GM08714 (cell line): ENCODE measurements around the gene RUFY2.
A peak's percentile ranks its signal among the peaks of the same experiment; 100 is the strongest.
"Not testable (repeated sequence)": the region's sequence is repeated elsewhere in the genome, so short reads cannot be mapped to it uniquely, and the experiment has no call there.

Experiments used
- H3K4me3 ChIP-seq: fragments of 200-500 bp; sonication (Bioruptor generic); 2 replicates; pipeline ENCODE4 v1.5.1; 2014; ENCODE audit warnings: mild to moderate bottlenecking, low read length, inconsistent platforms
- ZNF274 ChIP-seq: IDR thresholded peaks from 2 replicates; pipeline ENCODE4 v1.6.1; 2012; ENCODE audit warnings: mild to moderate bottlenecking, low read depth, low read length

The RUFY2 gene

DNA sequence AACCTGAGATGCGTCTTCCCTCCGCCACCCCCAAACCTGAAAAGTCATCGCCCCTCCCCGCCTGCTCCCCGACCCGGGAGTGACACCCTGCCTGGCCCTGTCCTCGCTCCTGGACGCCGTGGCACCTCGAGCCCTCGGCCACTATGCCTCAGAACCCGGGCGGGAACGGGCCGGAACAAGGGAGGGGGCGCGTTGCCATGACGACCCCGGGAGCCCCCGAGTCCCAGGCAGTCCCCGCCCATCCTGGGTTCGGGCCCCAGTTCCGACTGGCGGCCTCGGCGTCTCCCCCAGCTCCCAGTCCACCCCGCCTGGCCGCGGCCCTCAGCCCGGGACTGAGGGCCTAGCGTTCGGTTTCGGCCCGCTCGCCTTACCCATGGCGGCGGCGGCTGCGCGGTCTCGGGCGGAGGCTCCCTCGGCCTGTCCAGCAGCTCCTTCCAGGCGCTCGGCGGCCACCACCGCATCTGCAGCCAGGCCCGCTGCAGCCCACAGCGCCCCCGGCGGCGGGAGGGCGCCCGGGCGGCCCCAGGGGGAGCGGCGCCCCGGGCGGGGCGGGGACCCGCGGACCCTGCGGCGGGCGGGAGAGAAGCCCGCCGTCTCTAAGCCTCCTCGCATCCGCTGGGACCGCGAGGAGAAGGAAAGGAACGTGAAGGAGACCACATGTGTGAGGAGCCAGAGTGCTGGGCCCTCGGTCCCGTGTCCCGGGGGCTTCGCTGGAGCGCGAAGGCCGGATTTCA, at the start of gene RUFY2:
Gene RUFY2, minus strand, starts transcription at position 463 of the 734 bp plus-strand sequence. Its CDS starts 88 bp downstream, at position 375.
- no peak for TF ChIP-seq ZNF274
- peak within 1 kb of the TSS; percentile 98 for H3K4me3 ChIP-seq

GRCh38 chr10:68449698-68450097, 42.6 kb upstream of the RUFY2 start:
- H3K4me3 ChIP-seq, result not testable (repeated sequence)

GRCh38 chr10:68446179-68446578, 39.1 kb upstream of the RUFY2 start:
- no peak overlapping the region for H3K4me3 ChIP-seq
- no peak for TF ChIP-seq ZNF274

- TF ChIP-seq ZNF274, result no peak
- H3K4me3 ChIP-seq, result no peak overlapping the region
Measured at GRCh38 chr10:68442971-68443370, 35.9 kb upstream of the RUFY2 start.

DNA sequence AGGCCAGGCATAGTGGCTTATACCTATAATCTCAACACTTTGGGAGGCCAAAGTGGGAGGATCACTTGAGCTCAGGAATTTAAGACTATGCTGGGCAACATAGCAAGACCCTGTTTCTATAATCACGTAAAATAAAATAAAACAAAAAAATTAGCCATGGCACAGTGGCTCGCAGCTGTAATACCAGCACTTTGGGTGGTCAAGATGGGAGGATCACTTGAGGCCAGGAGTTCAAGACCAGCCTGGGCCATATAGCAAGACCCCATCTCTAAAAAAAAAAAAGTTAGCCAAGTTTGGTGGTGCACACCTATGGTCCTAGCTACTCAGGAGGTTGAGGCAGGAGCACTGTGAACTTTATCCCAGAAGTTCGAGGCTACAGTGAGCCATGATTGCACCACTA, 33.8 kb upstream of the RUFY2 start:
- TF ChIP-seq ZNF274, result no peak
- no peak overlapping the region for H3K4me3 ChIP-seq

GRCh38 chr10:68435803-68436202, 28.7 kb upstream of the RUFY2 start:
- no peak overlapping the region for H3K4me3 ChIP-seq
- TF ChIP-seq ZNF274, result no peak

GRCh38 chr10:68434657-68435056, 27.6 kb upstream of the RUFY2 start:
- H3K4me3 ChIP-seq, result no peak overlapping the region
- no peak for TF ChIP-seq ZNF274

GRCh38 chr10:68428396-68429104, 21.5 kb upstream of the RUFY2 start:
- no peak for TF ChIP-seq ZNF274
- H3K4me3 ChIP-seq, result no peak overlapping the region

DNA sequence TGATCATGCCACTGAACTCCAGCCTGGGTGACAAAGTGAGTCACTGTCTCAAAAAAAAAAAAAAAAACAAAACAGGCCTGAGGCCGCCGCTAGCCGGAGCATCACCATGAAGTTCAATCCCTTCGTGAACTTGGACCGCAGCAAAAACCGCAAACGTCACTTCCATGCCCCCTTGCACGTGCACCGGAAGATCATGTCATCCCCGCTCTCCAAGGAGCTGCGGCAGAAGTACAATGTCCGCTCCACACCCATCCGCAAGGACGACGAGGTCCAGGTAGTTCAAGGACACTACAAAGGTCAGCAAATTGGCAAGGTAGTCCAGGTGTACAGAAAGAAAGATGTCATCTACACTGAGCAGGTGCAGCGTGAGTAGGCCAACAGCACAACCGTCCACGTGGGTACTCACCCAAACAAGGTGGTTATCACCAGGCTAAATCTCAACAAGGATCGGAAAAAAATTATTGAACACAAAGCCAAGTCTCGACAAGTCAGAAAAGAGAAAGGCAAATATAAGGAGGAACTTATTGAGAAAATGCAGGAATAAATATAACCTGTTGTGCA, 17.5 kb upstream of the RUFY2 start:
- no peak overlapping the region for H3K4me3 ChIP-seq

DNA sequence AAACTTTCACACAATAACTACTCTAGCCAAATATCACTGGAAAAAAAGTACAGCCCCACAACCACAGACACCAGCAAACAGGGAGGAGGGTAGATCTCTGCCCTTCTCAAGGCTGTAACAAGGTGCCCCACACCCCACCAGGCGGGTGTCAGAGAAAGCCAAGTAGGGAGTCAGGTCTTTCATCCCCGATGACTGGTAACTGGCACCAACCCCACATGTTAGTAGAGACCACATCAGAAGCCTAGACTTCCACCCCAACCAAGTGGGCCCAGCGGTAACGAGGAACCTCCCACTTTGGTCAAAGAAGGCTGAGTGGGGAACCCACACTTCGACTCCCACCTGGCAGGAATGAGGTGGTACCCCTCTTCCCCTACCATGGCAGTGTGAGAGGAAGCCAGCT, 16.4 kb upstream of the RUFY2 start:
- TF ChIP-seq ZNF274, result no peak
- H3K4me3 ChIP-seq, result no peak overlapping the region

More for the DNA sequence above, 17.5 kb upstream of the RUFY2 start:
- no peak for TF ChIP-seq ZNF274

DNA sequence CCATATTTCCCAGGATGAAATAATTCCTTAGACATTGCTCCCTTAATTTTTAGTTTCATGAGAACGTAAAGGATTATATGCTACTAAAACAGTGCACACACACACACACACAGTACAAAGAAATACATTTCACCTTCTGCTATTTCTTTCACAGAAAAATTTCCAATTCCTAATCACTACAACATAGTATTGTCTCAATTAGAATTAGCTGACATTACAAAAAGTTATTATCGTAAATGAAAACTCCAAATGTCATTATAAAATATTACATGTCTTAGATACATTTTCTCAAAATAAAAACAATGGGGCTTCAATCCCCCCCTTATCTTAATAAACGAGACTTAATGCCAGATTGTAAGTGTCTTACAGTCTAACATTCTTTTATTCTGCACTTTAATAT, 12.3 kb upstream of the RUFY2 start:
- TF ChIP-seq ZNF274, result no peak
- H3K4me3 ChIP-seq, result no peak overlapping the region

- no peak for TF ChIP-seq ZNF274
Measured at GRCh38 chr10:68408898-68409518, 1.9 kb upstream of the RUFY2 start.

DNA sequence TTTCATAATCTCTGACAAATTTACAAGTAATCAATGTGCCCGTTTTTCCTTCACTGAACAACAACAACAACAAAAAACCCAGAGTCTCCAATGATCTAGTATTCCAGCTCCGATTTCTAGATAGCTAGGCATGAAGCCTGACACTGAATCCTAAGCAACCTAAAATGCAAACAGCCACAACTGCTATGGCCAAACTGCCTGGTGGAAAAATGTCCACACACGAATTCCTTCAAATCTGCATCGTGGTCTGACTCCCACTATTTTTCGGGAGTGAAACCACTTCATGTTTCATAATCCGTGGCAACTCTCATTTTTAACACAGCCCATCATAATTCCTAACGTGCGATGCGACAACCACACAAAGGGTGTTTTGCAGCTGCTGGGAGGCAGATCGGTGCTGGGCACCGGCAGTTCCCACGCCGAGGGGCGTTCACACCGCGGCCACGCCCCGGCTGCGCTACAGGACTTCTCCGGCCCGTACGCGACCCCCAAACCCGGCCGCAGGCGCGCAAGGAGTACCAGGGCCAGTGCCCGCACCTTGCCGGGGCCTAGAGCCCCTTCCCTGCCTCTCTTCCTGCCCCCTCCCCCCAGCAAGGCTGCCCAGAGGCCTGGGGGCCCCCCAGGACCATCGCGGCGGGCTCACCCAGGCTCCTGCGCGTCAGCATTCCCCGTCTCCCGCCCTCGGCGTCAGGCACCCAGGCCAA, 814 bp downstream of the RUFY2 start:
- no peak for TF ChIP-seq ZNF274
- H3K4me3 ChIP-seq, result peak overlapping the region; percentile 98

More at GRCh38 chr10:68408898-68409518, 1.9 kb upstream of the RUFY2 start:
- no peak overlapping the region for H3K4me3 ChIP-seq

GRCh38 chr10:68403701-68404100, 3.4 kb downstream of the RUFY2 start:
- TF ChIP-seq ZNF274, result no peak
- no peak overlapping the region for H3K4me3 ChIP-seq
